Omental fat pad (tissue), 4 donors: ENCODE measurements around the gene TEKT3. TPM values are rescaled to one million over a fixed set of nuclear protein-coding genes. Genes with fewer than 3 reads are reported as not detected.

Experiments
- ATAC-seq: fragments of 150-250 bp; one replicate; pipeline ENCODE4 v1.9.1; 2016; ENCODE audit warnings: mild to moderate bottlenecking, moderate library complexity; ENCODE audit not compliant: low FRiP score
- DNase-seq: peaks from one replicate; pipeline ENCODE4 v3.0.0-alpha.2; 2019; ENCODE audit warnings: low spot score
- total RNA-seq, 4 donors: library from RNA; depleted of rRNA; stranded (reverse); fragments of >200 nt; gene quantifications; one replicate each; pipeline ENCODE4 v1.1.0, GENCODE V29; 2016
- TF ChIP-seq, protein P1 (sequence below), 3 donors: fragments of 450-650 bp; IDR thresholded peaks; one replicate each; pipeline ENCODE4 v1.5.1; 2016 to 2017; ENCODE audit warnings: antibody characterized with exemption in 3 of 3, mild to moderate bottlenecking in 3 of 3, moderate library complexity in 2 of 3

TEKT3 gene
- total RNA-seq, 4 donors from 2014 or later = 0.44 to 0.79 TPM; not detected in 2

DNA sequence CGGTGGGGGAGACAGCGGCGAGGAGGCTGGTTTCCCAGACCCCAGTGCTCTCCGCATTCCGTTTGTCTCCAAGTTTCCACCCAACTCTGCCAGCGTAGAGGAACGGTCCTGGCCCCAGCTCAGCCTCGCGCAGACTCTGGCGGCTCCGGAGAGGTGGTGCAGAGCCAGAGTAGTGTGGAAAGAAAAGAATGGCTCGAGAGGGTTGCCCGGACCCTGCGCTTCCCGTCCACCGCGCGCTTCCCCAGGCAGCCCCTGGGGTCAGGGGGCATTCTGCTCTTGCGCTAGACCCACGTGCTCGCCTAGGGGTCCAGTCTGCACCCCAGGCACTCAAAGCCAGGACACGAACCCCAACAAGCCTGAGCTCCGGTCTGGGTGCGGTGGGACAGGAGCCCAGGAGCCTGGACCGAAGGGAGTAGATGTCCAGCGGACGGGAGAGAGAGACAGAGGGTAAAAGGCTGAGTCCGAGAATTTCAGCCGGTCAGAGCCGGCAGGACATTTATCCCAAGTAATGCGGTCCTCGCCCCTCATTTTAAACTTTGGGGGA is 80.1 kb downstream of the TEKT3 start:
- ATAC-seq = peak; percentile 35
- DNase-seq = no peak
- TF ChIP-seq, protein P1, sequence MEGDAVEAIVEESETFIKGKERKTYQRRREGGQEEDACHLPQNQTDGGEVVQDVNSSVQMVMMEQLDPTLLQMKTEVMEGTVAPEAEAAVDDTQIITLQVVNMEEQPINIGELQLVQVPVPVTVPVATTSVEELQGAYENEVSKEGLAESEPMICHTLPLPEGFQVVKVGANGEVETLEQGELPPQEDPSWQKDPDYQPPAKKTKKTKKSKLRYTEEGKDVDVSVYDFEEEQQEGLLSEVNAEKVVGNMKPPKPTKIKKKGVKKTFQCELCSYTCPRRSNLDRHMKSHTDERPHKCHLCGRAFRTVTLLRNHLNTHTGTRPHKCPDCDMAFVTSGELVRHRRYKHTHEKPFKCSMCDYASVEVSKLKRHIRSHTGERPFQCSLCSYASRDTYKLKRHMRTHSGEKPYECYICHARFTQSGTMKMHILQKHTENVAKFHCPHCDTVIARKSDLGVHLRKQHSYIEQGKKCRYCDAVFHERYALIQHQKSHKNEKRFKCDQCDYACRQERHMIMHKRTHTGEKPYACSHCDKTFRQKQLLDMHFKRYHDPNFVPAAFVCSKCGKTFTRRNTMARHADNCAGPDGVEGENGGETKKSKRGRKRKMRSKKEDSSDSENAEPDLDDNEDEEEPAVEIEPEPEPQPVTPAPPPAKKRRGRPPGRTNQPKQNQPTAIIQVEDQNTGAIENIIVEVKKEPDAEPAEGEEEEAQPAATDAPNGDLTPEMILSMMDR (IDR thresholded peaks at IDR 0.05) = no peak

DNA sequence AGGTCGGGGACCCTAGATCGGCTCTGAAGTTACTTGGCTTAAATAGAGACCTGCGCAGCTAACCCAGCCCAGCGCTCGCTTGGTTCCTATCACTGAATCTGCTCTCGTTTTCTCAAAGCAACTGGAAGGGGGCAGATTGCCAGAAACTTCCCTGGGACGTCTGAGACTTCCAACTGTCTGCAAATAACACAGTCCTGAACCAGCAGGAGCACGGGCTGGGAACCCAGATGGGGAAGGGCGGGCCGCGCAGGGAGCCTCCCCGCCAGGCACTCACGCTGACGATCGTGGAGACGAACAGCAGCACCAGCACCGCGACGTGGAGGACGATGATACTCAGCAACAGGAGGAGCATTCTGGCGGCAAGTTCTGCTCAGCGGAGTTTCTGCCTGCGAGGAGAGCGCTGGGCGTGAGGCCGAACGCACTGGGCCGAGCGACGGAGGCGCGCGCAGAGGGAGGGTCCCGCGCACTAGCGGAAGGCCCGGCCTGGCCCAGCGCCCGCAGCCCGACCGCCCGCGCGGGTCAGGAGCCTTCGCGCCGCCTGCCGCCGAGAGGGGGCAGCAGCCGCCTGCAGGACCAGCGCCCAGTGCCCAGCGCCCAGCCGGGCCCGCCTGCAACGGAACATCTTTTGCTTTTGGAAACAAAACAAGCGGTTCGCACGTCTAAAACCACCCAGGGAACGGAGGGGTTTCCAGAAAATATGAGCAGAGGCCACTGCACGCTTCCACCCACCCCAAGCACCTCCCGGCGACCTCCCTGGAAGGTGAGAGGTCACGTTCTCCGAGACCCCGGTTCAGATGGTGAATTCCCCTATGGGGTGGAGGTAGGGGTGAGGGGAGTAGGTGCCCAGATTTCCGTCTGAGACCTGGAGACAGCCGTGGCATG is 80.8 kb downstream of the TEKT3 start:
- TF ChIP-seq, protein P1 (IDR thresholded peaks at IDR 0.05) = peak in 2 of 3 donors; percentile 82 to 95
- ATAC-seq = peak; percentile 69
- DNase-seq = peak; percentile 54

DNA sequence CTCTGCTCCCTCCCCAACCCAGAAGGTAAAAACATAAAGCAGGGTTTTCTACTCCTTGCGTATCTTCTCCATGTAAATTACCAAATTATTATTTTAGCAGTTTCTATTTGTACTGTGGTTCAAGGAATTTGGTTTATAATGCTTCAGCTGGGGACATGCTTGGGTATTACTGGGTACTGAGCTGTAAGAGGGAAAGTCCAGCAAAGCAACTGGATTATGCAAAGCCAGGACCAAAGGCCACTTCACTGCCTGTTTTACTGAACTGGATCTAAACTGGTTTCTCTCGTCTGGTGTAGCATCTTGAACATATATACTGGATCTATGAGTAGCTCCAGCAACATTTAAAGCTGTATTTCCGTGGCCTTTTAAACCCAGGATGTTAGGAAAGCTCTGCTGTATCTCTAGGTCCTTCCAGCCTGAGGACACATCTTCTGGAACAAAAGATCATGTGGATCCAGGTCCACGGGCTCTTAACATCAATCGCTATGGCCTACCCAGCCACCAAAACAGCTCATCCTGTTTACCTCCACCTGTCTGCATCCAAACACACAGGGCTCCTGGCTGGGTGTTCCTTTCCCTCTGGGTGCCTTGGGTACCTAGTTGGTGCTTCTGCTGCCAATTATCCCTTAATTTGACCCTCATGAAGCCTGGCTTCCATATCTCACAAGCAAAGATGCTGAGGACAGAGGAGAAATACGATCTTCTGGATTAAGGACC is 83.4 kb downstream of the TEKT3 start:
- TF ChIP-seq, protein P1 (IDR thresholded peaks at IDR 0.05) = no peak
- DNase-seq = no peak
- no peak for ATAC-seq

- DNase-seq = peak; percentile 44
- peak; percentile 34 for ATAC-seq
- TF ChIP-seq, protein P1 (IDR thresholded peaks at IDR 0.05) = peak in 1 of 3 donors; percentile 85
Measured at GRCh38 chr17:15257258-15257788, 84.1 kb downstream of the TEKT3 start.

GRCh38 chr17:15256689-15257088 is 84.7 kb downstream of the TEKT3 start:
- no peak for DNase-seq
- ATAC-seq = no peak
- TF ChIP-seq, protein P1 (IDR thresholded peaks at IDR 0.05) = no peak

GRCh38 chr17:15255713-15256454 is 85.5 kb downstream of the TEKT3 start:
- peak; percentile 81 for ATAC-seq
- TF ChIP-seq, protein P1 (IDR thresholded peaks at IDR 0.05) = no peak

More at GRCh38 chr17:15255713-15256454, 85.5 kb downstream of the TEKT3 start:
- no peak for DNase-seq
